ENCODE measurements around the gene KREMEN1. TPM values are rescaled to one million over a fixed set of nuclear protein-coding genes. Genes with fewer than 3 reads are reported as not detected.

KREMEN1 gene
- total and polyA plus RNA-seq, 12 donors: 4.3 to 58.7 (median 27.8) TPM

GRCh38 chr22:29138556-29139305, 65.9 kb downstream of the KREMEN1 start:
- no peak overlapping the region for H3K27ac ChIP-seq
- H3K27me3 ChIP-seq: no peaks in the 10 kb centered on the region
- peaks cover 0 to 21% of the 10 kb centered on the region in 2 donors for H3K4me1 ChIP-seq (replicated peaks in 1 of 2)
- WGBS, 4 donors: 94 to 98% (median 96%) methylated on average over 13 of the region's 13 CpGs
- TF ChIP-seq CTCF (IDR thresholded peaks at IDR 0.05) (no peak), POLR2A (IDR thresholded peaks at IDR 0.05) (no peak)
- H3K9me3 ChIP-seq (replicated peaks in 1 of 3): no peaks in the 10 kb centered on the region
- no peak overlapping the region for H3K4me3 ChIP-seq
- peak in 2 of 7 donors; percentile 13 to 44 for DNase-seq
- intact Hi-C loops (cut with DNase I): no loop called here
- peaks cover 0 to 32% of the 10 kb centered on the region in 2 donors for H3K36me3 ChIP-seq (replicated peaks in 1 of 2)

- Histone ChIP-seq H3K27ac (peak overlapping the region in 2 of 5 donors; percentile 56 to 62), H3K4me1 (replicated peaks in 1 of 2) (peaks cover 2 to 14% of the 10 kb centered on the region in 2 donors), H3K9me3 (replicated peaks in 1 of 3) (no peaks in the 10 kb centered on the region), H3K27me3 (no peaks in the 10 kb centered on the region), H3K4me3 (no peak overlapping the region), H3K36me3 (replicated peaks in 1 of 2) (peaks cover 0 to 32% of the 10 kb centered on the region in 2 donors)
- 60 to 73% (median 65%) methylated on average over 8 of the region's 8 CpGs for WGBS, 4 donors
- intact Hi-C loops (cut with DNase I): no loop called here
- no peak for TF ChIP-seq POLR2A (IDR thresholded peaks at IDR 0.05)
- TF ChIP-seq CTCF (IDR thresholded peaks at IDR 0.05): no peak
- peak in 3 of 7 donors; percentile 26 to 46 (median 32) for DNase-seq
Measured at GRCh38 chr22:29139965-29140782, 67.3 kb downstream of the KREMEN1 start.

- Histone ChIP-seq H3K9me3 (replicated peaks in 1 of 3) (no peaks in the 10 kb centered on the region), H3K36me3 (replicated peaks in 1 of 2) (peaks cover 0 to 32% of the 10 kb centered on the region in 2 donors), H3K4me3 (no peak overlapping the region), H3K27me3 (no peaks in the 10 kb centered on the region), H3K4me1 (replicated peaks in 1 of 2) (peaks cover 12 to 25% of the 10 kb centered on the region in 2 donors), H3K27ac (peak overlapping the region in 1 of 5 donors; percentile 56)
- intact Hi-C loops (cut with DNase I): no loop called here
- TF ChIP-seq CTCF (IDR thresholded peaks at IDR 0.05) (no peak), POLR2A (IDR thresholded peaks at IDR 0.05) (no peak)
- peak in 2 of 7 donors; percentile 13 to 23 for DNase-seq
- WGBS, 4 donors: 80 to 86% (median 83%) methylated on average over 10 of the region's 10 CpGs
Measured at GRCh38 chr22:29141078-29141688, 68.3 kb downstream of the KREMEN1 start.

GRCh38 chr22:29142116-29142515, 69.3 kb downstream of the KREMEN1 start:
- H3K4me3 ChIP-seq: no peak overlapping the region
- intact Hi-C loops (cut with DNase I): no loop called here
- peaks cover 0 to 32% of the 10 kb centered on the region in 2 donors for H3K36me3 ChIP-seq (replicated peaks in 1 of 2)
- peaks cover 14 to 27% of the 10 kb centered on the region in 2 donors for H3K4me1 ChIP-seq (replicated peaks in 1 of 2)
- H3K27me3 ChIP-seq: no peaks in the 10 kb centered on the region
- TF ChIP-seq POLR2A (IDR thresholded peaks at IDR 0.05) (no peak), CTCF (IDR thresholded peaks at IDR 0.05) (no peak)
- WGBS, 4 donors: 77 to 94% (median 87%) methylated on average over 5 of the region's 5 CpGs
- H3K9me3 ChIP-seq (replicated peaks in 1 of 3): no peaks in the 10 kb centered on the region
- peak in 2 of 7 donors; percentile 21 for DNase-seq
- no peak overlapping the region for H3K27ac ChIP-seq
